ENCODE data around the gene EPHB3. TPM values are rescaled to one million over a fixed set of nuclear protein-coding genes. Genes with fewer than 3 reads are reported as not detected.
A peak's percentile ranks its signal among the peaks of the same experiment; 100 is the strongest.
"Not testable (repeated sequence)": the region's sequence is repeated elsewhere in the genome, so short reads cannot be mapped to it uniquely, and the experiment has no call there.

The EPHB3 gene
- total RNA-seq, 1 donor from 2014 or later = 0.65 TPM

DNA sequence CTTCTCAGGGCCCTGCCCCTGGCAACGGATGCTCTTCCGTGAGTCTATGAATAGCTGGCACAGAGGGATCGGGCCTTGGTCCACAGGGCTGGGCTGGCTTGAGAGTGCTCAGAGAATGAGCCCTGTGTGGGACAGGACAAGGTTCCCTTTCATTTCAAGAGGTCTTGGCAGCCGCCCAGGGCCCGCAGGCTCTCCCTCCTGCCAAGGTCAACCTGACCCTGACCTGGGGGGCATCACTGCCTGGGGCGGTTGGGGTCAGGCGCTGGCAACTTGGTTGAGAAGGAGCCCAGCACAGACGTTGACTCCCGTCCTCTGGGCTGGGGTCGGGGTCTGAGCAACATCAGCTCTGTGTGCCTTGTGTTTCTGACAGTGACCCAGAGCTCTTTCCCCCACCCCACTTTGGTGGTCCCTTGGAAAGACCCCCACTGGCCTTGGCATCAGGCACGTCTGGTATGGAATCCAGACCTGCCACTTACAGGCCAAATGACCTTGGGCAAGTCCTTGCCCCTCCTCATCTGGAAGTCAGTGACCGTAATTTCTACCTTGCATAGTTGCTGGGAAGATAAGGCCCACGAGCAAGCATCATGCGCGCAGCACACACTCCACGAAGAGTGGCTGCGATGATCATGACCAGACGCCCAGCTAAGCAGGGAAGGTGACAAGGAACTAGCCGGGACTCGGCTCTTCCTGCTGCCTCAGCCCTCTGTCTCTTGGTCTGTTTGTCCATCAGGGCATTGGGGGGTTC is 36.4 kb downstream of the EPHB3 start:
- ATAC-seq = peak; percentile 36
- no peak for DNase-seq (ENCODE audit: low spot score)

GRCh38 chr3:184598574-184598927 is 37.0 kb downstream of the EPHB3 start:
- ATAC-seq (no peak), DNase-seq (ENCODE audit: low spot score) (no peak)

DNA sequence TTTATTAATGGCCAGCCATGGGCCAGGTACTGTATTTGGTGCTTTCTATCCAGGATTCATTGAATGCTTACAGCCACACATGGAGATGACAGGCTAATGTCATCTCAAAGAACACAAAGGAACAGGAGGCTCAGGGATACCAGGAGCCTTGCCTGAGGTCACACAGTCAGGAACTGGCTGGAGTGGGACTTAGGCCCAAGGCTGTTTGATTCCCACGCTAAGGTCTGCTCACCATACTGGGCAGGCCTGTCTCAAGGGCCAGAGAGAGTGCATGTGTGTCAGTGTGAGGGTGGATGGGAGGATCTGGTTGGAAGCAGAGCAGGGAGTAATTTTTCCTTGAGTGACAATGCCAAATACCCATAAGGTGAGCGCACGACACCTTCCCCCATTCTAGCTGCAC is 37.6 kb downstream of the EPHB3 start:
- ATAC-seq = no peak
- DNase-seq (ENCODE audit: low spot score) = no peak

DNA sequence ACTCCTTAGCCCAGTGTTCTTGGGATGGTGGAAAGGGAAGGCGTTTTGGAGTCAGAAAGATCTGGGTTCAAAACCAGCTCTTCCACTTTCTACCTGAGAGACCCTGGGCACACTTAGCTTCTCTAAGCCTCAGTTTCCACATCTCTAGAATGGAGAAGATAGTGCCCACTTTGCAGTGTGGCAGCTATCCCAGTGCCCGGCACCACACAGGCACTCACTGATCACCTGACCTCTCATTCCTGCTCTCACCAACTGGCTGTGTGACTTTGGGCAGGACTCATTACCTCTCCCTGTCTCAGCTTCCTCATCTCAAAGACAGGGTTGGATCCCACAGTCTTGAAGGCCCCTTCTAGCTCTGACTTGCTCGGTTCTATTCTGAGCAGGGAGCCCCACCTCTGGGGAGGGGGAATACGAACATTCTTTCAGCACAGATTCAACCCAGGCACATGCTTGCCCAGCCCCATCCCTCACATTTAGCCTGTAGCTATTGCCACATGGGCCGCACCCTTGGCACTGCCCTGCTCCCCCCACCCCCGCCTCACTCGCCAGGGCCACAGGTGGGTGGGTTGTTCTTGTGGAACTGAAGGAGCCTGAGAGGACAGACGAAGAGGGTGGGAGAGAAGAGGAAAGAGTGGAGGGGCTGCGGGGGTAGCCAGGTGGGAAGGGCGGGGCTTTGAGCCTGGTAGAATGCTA is 39.2 kb downstream of the EPHB3 start:
- DNase-seq (ENCODE audit: low spot score) (no peak), ATAC-seq (no peak)

GRCh38 chr3:184601576-184602371 is 40.2 kb downstream of the EPHB3 start:
- DNase-seq (ENCODE audit: low spot score) (no peak), ATAC-seq (no peak)

GRCh38 chr3:184602372-184603150 is 41.0 kb downstream of the EPHB3 start:
- no peak for DNase-seq (ENCODE audit: low spot score)

GRCh38 chr3:184603151-184604030 is 41.8 kb downstream of the EPHB3 start:
- DNase-seq (ENCODE audit: low spot score) = no peak
- ATAC-seq = no peak

More at GRCh38 chr3:184602372-184603150, 41.0 kb downstream of the EPHB3 start:
- ATAC-seq = peak; percentile 20

GRCh38 chr3:184604039-184604601 is 42.5 kb downstream of the EPHB3 start:
- no peak for DNase-seq (ENCODE audit: low spot score)

DNA sequence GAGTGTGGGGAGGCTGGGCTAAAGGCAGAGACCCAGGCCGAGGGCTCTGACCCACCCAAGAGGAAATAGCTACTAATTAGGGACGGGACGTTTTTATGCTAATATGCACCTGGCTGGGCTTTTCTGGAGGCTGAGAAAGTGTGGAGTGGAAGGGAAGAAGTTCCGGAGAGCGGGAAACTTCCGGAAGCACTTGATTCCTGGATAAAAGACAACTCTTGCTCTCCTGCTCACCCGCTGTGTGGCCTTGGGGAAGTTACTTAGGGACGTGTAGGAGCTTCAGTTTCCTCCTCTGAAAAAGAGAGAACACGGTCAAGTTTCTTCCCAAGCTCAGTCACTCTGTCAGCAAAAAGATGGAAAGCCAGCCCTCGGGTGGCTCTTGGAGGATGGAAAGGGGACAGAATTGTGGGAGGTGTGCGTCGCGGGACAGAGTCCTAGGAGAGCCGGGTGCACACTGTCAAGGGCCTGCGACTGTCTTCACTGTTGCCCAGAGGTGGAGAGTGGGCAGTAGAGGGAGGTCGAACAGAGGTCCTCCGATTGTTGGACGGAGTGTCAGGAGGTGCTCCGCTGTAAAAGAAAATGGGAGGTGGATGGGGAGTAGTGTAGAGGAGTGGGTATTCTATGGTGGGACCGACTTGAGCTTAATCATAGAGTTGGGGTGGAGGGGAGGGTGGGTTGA is 43.2 kb downstream of the EPHB3 start:
- ATAC-seq (peak; percentile 25), DNase-seq (ENCODE audit: low spot score) (no peak)

More at GRCh38 chr3:184604039-184604601, 42.5 kb downstream of the EPHB3 start:
- peak; percentile 43 for ATAC-seq

DNA sequence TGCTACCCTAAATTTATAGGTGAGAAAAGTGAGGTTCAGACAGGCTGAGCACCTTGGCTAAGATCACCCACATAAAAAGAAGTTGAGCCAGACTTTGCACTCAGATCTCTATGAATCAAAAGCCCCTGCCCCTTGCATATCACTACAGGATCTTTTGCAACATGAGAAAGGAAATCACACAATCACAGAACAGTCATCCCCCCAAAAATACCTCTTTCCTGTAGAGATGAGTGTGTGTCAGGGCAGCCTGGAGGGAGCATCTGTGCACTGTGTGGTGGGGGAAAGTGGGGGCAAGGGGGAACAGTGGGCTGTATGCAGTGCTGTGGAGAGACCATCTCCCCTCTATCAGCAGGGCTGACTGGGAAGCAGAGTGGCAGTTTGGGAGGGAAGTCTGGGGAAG is 46.6 kb downstream of the EPHB3 start:
- DNase-seq (ENCODE audit: low spot score) (no peak), ATAC-seq (no peak)

GRCh38 chr3:184609476-184610244 is 48.1 kb downstream of the EPHB3 start:
- ATAC-seq (no peak), DNase-seq (ENCODE audit: low spot score) (no peak)

- no peak for ATAC-seq
- no peak for DNase-seq (ENCODE audit: low spot score)
Measured at GRCh38 chr3:184610245-184610871, 48.8 kb downstream of the EPHB3 start.

DNA sequence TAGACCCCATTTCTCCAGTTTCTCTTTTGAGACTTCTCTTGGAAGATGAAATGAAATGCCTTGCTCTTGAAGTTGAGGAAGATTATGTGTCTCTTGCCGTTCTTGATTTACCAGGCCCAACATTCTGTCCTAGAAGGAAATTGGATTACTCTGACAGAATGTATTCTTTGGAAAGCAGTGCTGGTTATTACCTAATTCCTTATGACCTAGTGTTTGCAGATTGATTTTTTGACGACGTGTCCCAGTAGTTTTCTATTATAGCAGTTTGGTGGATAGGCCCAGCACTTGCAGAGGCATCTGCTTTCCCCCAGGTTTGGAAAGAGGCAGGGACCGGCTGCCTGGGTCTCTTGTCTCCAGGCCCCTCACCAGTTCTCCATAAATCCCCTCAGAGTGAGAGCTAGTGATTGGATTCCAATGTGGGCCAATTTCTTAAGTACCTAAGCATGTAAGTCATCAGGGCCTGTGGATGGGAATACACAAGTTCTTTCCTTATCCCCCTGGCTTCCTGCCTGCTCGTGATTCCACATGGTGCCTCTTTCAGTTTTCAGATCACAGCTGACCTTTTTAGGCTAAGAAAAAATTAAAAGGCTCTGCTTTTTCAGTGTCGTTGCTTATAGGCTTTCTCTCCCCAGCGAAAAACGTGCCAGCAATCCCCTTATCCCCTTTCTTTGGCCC is 50.2 kb downstream of the EPHB3 start:
- DNase-seq (ENCODE audit: low spot score) = no peak
- ATAC-seq = peak; percentile 67

DNA sequence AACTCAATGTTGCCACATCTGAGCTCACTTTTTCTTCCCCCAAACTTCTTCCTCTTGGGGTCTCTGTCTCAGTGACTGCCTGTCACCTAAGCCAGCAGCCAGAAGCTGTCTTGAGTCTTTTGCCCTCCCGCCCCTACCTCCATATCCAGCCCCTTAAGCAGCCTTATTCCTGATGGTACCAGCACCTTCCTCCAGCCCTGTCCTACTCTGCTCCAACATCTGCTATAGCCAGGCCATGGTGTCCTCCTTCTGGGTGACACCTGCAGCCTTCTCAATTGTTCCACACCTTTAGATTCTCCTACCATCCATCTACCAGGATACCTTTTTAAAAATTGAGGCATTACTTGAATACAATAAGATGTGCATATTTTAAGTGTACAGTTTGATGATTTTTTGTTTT is 53.8 kb downstream of the EPHB3 start:
- no peak for DNase-seq (ENCODE audit: low spot score)
- no peak for ATAC-seq

DNA sequence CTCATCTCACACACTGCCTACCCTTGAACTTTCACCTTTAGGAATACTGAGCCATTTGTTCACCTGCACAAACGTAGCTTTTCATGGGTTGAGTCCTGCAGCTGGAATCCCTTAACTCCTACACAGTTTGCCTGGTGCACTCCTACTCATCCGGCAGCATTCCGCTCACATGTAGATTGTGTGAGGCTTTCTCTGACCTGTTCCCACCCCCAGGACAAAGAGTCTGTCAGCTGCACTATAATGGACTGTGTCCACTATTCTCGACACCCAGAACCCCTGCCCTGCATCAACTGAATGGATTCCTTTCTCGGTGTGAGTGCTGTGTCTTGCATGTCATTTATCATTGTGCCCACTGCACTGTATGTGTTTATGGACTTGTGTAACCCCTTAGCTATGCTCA is 54.9 kb downstream of the EPHB3 start:
- ATAC-seq = no peak
- DNase-seq (ENCODE audit: low spot score) = no peak

DNA sequence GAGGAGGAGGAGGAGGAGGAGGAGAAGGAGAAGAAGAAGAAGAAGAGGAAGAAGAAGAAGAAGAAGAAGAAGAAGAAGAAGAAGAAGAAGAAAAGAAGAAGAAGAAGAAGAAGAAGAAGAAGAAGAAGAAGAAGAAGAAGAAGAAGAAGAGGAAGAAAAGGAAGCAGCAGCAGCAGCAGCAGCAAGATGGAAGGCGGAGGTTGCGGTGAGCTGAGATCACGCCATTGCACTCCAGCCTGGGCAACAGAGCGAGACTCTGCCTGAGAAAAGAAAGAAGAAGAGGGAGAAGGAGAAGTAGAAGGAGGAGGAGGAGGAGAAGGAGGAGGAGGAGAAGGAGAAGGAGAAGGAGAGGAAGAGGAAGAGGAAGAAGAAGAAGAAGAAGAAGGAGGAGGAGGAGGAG is 55.7 kb downstream of the EPHB3 start:
- DNase-seq (ENCODE audit: low spot score); ATAC-seq: not testable (repeated sequence)

GRCh38 chr3:184618811-184619210 is 57.2 kb downstream of the EPHB3 start:
- peak; percentile 17 for ATAC-seq
- no peak for DNase-seq (ENCODE audit: low spot score)

All from left lobe of liver (tissue), 2 donors.